22Rv1 (cell line): ENCODE results near the gene SH2D3C.
A peak's percentile ranks its signal among the peaks of the same experiment; 100 is the strongest.

Experiments
- H3K27ac ChIP-seq: fragments of 450-650 bp; 2 replicates; pipeline ENCODE4 v1.5.1; 2017
- CTCF ChIP-seq: fragments of 450-650 bp; IDR thresholded peaks from 2 replicates; pipeline ENCODE4 v1.5.1; 2017; ENCODE audit warnings: mild to moderate bottlenecking
- ZFX ChIP-seq: fragments of 450-650 bp; IDR thresholded peaks from 2 replicates; pipeline ENCODE4 v1.6.1; 2017; ENCODE audit warnings: antibody characterized with exemption, borderline replicate concordance

The SH2D3C gene

DNA sequence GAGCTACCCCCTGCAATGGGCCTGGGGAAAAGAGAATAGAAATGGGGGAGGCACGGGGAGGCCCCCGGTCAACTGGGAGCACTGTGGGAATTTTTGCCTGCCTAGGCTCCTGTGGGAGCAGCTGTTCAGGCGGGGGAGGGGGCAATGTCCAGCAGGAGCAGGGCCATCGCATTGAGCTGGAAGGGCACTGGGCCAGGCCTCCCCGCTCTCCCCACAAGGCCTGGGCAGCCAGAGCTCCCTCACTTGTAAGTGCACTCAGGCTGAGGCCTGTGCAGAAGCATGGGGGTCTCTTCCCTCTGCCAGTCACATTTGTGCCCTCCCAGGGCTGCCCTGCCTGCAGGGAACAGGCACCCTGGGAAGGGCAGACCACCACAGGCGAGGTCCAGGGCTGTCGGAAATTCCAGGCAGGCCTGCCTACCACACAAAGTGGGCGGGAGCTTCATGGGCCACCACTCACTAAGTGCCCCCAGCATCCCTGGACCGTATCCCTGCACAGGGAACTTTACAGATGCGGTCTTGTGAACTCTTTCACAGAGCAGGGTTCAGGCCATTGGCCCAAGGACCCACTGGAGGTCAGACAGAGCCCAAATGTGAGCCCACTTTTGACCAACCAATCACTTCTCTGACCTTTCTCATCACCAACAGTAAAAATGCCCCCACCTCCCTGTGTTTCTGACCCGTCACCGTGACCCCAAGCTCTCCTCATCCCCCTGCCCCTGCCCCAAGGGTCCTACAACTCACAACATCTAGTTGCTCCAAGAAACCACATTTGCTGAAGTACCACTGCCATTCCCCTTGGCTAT, 72.7 kb downstream of the SH2D3C start:
- no peak for TF ChIP-seq CTCF
- no peak for TF ChIP-seq ZFX
- no peak overlapping the region for H3K27ac ChIP-seq

- H3K27ac ChIP-seq = no peak overlapping the region
- TF ChIP-seq ZFX = no peak
- no peak for TF ChIP-seq CTCF
Observed at GRCh38 chr9:127703289-127703946, 75.0 kb downstream of the SH2D3C start.

GRCh38 chr9:127700594-127701255, 77.7 kb downstream of the SH2D3C start:
- TF ChIP-seq CTCF (no peak), ZFX (no peak)
- H3K27ac ChIP-seq = peak overlapping the region; percentile 62; the same call in 1 of the 2 replicates

GRCh38 chr9:127700140-127700539, 78.3 kb downstream of the SH2D3C start:
- TF ChIP-seq CTCF (no peak), ZFX (no peak)
- peak overlapping the region; percentile 62; the same call in 1 of the 2 replicates for H3K27ac ChIP-seq

- peak overlapping the region; percentile 62 for H3K27ac ChIP-seq
- no peak for TF ChIP-seq CTCF
- no peak for TF ChIP-seq ZFX
Observed at GRCh38 chr9:127698985-127699670, 79.3 kb downstream of the SH2D3C start.

DNA sequence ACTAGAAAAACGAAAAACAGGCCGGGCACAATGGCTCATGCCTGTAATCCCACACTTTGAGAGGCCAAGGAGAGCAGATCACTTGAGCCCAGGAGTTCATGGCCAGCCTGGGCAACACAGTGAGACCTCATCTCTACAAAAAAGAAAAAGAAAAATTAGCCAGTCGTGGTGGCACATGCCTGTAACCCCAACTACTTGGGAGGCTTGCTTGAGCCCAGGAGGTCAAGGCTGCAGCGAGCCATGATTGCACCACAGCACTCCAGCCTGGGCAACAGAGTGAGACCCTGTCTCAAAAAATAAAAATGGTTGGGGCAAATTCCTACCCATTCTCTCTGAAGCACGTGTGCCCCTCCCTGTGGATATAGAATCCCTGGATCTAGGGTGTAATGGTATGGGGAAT, 80.1 kb downstream of the SH2D3C start:
- no peak for TF ChIP-seq ZFX
- no peak for TF ChIP-seq CTCF
- H3K27ac ChIP-seq = peak overlapping the region; percentile 62; the same call in 1 of the 2 replicates
